Nephron (organoid): ENCODE data around the gene PCIF1.

Source experiments
- H3K27ac Mint-ChIP-seq, 3 experiments: 2 replicates each; pipeline ENCODE4 v1.8.0; 2020; ENCODE audit warnings: mixed read lengths in 3 of 3, mild to moderate bottlenecking in 2 of 3, moderate library complexity in 1 of 3
- H3K27me3 Mint-ChIP-seq: 2 replicates; pipeline ENCODE4 v1.8.0; 2021; ENCODE audit warnings: low read depth, mild to moderate bottlenecking, moderate library complexity, mixed read lengths
- H3K36me3 Mint-ChIP-seq: 2 replicates; pipeline ENCODE4 v1.8.0; 2020; ENCODE audit warnings: low read depth, mixed read lengths
- H3K4me1 Mint-ChIP-seq: 2 replicates; pipeline ENCODE4 v1.8.0; 2020; ENCODE audit warnings: mixed read lengths
- H3K4me3 Mint-ChIP-seq, 3 experiments: 2 replicates each; pipeline ENCODE4 v1.8.0; 2020; ENCODE audit warnings: mild to moderate bottlenecking in 3 of 3, mixed read lengths in 3 of 3, moderate library complexity in 2 of 3
- H3K9me3 Mint-ChIP-seq: 2 replicates; pipeline ENCODE4 v1.8.0; 2020; ENCODE audit warnings: mixed read lengths
- TF ChIP-seq, protein P1 (sequence below), 3 experiments: fragments of 200-600 bp; sonication (generic); IDR thresholded peaks; one replicate each; pipeline ENCODE4 v1.5.0; 2021; ENCODE audit warnings: antibody characterized with exemption in 3 of 3; ENCODE audit not compliant: unreplicated experiment in 3 of 3

Gene PCIF1

GRCh38 chr20:45962031-45962755, 27.7 kb downstream of the PCIF1 start:
- H3K9me3 Mint-ChIP-seq: no peaks in the 10 kb centered on the region
- TF ChIP-seq, protein P1, sequence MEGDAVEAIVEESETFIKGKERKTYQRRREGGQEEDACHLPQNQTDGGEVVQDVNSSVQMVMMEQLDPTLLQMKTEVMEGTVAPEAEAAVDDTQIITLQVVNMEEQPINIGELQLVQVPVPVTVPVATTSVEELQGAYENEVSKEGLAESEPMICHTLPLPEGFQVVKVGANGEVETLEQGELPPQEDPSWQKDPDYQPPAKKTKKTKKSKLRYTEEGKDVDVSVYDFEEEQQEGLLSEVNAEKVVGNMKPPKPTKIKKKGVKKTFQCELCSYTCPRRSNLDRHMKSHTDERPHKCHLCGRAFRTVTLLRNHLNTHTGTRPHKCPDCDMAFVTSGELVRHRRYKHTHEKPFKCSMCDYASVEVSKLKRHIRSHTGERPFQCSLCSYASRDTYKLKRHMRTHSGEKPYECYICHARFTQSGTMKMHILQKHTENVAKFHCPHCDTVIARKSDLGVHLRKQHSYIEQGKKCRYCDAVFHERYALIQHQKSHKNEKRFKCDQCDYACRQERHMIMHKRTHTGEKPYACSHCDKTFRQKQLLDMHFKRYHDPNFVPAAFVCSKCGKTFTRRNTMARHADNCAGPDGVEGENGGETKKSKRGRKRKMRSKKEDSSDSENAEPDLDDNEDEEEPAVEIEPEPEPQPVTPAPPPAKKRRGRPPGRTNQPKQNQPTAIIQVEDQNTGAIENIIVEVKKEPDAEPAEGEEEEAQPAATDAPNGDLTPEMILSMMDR (IDR thresholded peaks at IDR 0.05; ENCODE audit: unreplicated experiment in 3 of 3): no peak
- H3K27ac Mint-ChIP-seq: no peak overlapping the region
- H3K4me1 Mint-ChIP-seq: no peaks in the 10 kb centered on the region
- H3K36me3 Mint-ChIP-seq: peaks cover 54% of the 10 kb centered on the region
- no peaks in the 10 kb centered on the region for H3K27me3 Mint-ChIP-seq
- no peak overlapping the region for H3K4me3 Mint-ChIP-seq

DNA sequence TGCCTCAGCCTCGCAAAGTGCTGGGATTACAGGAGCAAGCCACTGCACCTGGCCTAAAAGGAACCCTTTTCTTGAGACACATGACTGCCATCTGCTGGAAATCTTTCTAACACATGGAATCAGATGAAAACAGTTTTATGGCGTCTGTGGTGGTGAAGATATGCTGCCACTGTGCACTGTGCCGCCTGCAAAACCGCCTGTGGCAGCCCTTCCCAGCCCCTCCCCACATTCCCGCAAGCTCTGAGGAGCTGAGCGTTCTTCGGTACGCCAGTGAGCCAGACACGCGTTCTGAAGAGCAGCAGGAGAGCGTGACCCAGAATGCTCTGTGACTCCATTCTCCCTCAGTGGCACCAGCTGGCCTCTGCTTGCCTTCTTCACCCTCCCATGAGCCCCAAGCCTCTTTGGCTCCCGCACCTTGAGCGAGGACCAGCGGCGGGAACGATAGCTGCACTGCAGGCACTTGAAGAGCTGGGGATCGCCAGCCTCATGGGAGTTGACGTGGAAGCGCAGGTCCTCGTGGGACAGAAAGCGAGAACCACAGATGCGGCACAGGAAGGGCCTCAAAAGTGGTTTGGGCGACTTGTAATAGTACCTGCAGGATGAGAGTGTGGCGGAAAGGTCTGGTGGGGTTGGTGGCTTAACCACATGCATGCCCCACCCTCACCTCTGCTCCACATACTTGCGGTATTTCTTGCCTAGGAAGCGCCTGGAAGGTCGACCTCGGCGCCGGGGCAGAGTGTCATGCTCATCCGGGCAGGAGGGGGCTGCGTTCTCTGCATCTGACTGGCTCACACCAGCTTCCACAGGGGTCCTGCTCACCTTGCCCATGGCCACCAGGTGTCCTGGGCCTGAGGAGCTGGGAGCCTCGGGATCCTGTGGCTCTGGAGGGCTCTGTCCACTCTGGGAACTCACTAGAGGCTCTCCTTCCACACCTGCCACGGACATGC, 28.8 kb downstream of the PCIF1 start:
- Mint-ChIP-seq H3K27ac (no peak overlapping the region), H3K36me3 (peaks cover 53% of the 10 kb centered on the region), H3K27me3 (no peaks in the 10 kb centered on the region), H3K4me3 (no peak overlapping the region), H3K9me3 (no peaks in the 10 kb centered on the region), H3K4me1 (no peaks in the 10 kb centered on the region)
- TF ChIP-seq, protein P1 (IDR thresholded peaks at IDR 0.05; ENCODE audit: unreplicated experiment in 3 of 3): peak; percentile 33 to 54 (median 36)

- H3K4me1 Mint-ChIP-seq: no peaks in the 10 kb centered on the region
- no peaks in the 10 kb centered on the region for H3K27me3 Mint-ChIP-seq
- H3K36me3 Mint-ChIP-seq: peaks cover 46% of the 10 kb centered on the region
- TF ChIP-seq, protein P1 (IDR thresholded peaks at IDR 0.05; ENCODE audit: unreplicated experiment in 3 of 3): no peak
- H3K4me3 Mint-ChIP-seq: no peak overlapping the region
- H3K9me3 Mint-ChIP-seq: no peaks in the 10 kb centered on the region
- H3K27ac Mint-ChIP-seq: no peak overlapping the region
Observed at GRCh38 chr20:45964006-45964400, 29.5 kb downstream of the PCIF1 start.

DNA sequence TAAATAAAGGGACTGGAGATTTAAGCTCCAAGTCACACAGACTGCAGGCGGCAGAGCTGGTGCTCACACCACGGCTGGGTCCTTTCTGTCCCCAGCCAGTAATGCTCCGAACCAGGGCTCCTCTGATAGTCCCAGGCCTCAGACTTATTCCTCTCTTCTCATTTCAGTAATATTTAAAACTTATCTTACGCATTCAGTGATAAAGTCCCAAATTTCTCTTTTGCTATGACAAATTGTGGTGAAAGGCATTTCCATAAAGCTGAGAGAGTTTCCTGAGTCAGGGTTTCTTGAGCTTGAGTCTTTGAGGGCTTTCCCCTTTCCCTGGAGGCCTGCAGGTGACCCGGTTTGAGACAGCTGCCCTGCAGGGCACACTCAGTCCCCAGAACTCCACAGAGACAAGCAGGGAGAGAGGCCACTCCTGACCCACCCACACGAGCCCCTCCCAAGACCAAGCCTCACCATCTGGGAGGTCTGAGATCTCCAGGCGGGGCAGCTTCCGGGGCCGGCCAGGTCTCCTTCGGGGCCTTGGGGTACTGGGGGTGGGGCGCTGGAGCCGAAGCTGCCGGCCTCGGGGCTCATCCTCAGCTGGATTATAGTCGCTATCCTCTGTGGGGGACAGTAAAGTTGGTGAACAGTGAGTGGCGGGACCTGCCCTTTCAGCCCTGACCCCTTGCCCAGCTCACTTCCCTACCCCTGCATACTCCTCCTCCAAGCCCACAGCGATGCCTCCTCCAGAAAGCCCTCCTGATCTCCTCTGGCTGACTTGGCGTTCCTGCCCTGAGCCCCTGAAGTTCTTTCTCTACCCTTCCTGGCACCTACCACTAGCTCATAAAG, 30.9 kb downstream of the PCIF1 start:
- H3K9me3 Mint-ChIP-seq: no peaks in the 10 kb centered on the region
- peaks cover 6% of the 10 kb centered on the region for H3K4me1 Mint-ChIP-seq
- H3K27ac Mint-ChIP-seq: no peak overlapping the region
- H3K27me3 Mint-ChIP-seq: no peaks in the 10 kb centered on the region
- peaks cover 32% of the 10 kb centered on the region for H3K36me3 Mint-ChIP-seq
- TF ChIP-seq, protein P1 (IDR thresholded peaks at IDR 0.05; ENCODE audit: unreplicated experiment in 3 of 3): no peak
- no peak overlapping the region for H3K4me3 Mint-ChIP-seq

DNA sequence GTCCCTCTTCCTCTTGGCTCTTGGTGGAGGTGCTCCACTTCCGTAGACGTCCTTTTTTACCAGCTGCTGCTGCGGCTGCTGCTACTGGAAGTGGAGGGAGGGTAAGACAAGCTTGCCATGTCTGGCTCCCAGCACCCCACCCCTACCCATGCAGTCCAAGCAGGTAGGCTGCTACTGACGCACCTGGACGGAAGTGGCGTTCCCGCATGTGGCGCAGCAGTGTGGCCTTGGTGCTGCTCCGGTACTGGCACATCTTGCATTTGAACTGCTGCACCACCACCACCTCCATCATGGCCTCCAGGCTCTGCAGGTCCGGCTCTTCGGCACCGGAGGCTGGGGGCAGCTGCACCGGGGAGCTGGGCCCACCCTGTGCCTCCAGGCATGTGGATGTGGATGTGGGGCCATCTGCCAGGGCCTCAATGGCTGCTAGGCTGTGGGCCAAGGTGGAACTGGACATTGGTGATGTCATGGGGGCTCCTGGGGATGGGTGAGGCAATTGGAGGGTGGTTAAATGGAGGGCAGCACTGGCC, 33.1 kb downstream of the PCIF1 start:
- Mint-ChIP-seq H3K4me1 (peaks cover 12% of the 10 kb centered on the region), H3K4me3 (no peak overlapping the region), H3K27me3 (peaks cover 3% of the 10 kb centered on the region), H3K9me3 (no peaks in the 10 kb centered on the region), H3K27ac (no peak overlapping the region), H3K36me3 (peaks cover 21% of the 10 kb centered on the region)
- TF ChIP-seq, protein P1 (IDR thresholded peaks at IDR 0.05; ENCODE audit: unreplicated experiment in 3 of 3): no peak
